Cardiac muscle cell (in vitro differentiated cells and primary cell): ENCODE results near the gene PRCD. TPM values are rescaled to one million over a fixed set of nuclear protein-coding genes. Genes with fewer than 3 reads are reported as not detected.

Source experiments
- DNase-seq, 2 donors: peaks; one replicate each; pipeline versions ENCODE4 v3.0.0 to v3.0.0-alpha.2; 2010 to 2017; ENCODE audit warnings: low read depth in 1 of 2, low spot score in 1 of 2
- H3K27ac ChIP-seq: fragments of 200-600 bp; sonication (generic); 2 replicates; pipeline ENCODE4 v1.5.1; 2016
- H3K27me3 ChIP-seq: fragments of 200-600 bp; sonication (generic); 2 replicates; pipeline ENCODE4 v1.6.0; 2016; ENCODE audit warnings: control low read depth
- H3K36me3 ChIP-seq: fragments of 200-600 bp; sonication (generic); 2 replicates; pipeline ENCODE4 v1.5.1; 2016; ENCODE audit warnings: control low read depth
- H3K4me1 ChIP-seq: fragments of 200-600 bp; sonication (generic); 2 replicates; pipeline ENCODE4 v1.8.1; 2017; ENCODE audit warnings: low read depth, mild to moderate bottlenecking, mixed run types
- H3K4me3 ChIP-seq: fragments of 200-600 bp; sonication (generic); 2 replicates; pipeline ENCODE4 v1.5.1; 2016; ENCODE audit warnings: mild to moderate bottlenecking
- H3K9me3 ChIP-seq: fragments of 200-600 bp; sonication (generic); 2 replicates; pipeline ENCODE4 v1.5.1; 2017; ENCODE audit warnings: low read depth, mild to moderate bottlenecking, control low read depth
- polyA plus RNA-seq: library from polyadenylated mRNA; unstranded; fragments of >200 nt; fragmentation: Nextera tagmentation; extraction: Ambion mirVana; gene quantifications from 2 replicates; pipeline ENCODE4 v1.2.1, GENCODE V29; 2016
- total RNA-seq: library from RNA; depleted of rRNA; stranded (reverse); fragments of >200 nt; gene quantifications from 2 replicates; pipeline ENCODE4 v1.2.3, GENCODE V29; 2016
- TF ChIP-seq, protein P1 (sequence below): IDR thresholded peaks from 2 replicates; pipeline ENCODE4 v1.5.1; 2012; ENCODE audit warnings: low read depth, mild to moderate bottlenecking, low read length

Gene PRCD
- total and polyA plus RNA-seq, 2 experiments from 2014 or later = 7.3 to 14.4 TPM

DNA sequence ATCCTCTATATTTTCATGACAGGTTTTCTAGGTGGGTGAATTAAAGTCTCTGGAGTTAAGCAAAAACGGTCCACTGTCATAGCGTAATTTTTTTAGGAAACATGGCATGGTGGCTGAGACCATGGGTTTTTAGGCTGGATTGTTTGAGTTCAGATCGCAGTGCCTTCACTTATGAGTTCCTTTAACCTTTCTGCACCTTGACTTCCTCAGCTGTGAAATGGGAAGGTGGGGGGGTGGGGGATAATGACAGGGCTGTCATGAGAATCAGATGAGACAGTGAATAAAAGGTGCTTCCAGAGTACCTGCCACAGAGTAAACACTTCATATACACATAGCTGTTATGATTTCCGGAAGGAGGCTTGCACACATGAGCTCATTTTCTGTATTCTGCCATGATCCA lies 11.8 kb downstream of the PRCD start:
- Histone ChIP-seq H3K36me3 (no peaks in the 10 kb centered on the region), H3K27ac (no peak overlapping the region)
- DNase-seq = no peak

DNA sequence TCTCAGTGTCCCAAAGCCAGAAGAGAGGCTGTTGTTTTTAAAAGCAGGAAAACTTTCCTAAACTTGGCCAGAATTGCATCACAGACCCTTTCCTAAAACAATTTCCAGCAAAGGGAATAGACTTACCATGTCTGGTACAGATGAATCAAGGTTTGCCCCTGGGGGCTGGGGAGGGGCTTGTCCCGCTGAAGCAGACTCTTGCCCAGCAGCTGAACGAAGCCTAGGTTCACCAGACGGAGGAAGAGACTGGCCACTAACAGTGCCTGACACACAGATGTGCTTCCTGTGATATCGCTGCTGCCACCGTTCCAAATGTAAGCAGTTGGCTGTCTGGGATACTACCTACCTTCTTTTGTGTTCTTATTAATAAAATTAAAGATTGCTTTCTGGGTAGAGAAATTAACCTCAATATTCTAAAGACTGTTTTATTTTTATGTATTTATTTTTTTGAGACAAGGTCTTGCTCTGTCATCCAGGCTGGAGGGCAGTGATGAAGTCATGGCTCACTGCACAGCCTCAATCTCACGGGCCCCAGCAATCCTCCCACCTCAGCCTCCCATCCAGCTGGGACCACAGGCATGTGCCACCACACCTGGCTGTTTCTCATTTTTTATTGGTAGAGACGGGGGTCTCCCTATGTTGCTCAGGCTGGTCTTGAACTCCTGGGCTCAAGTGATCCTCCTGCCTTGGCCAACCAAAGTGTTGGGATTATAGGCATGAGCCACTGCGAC lies 13.5 kb downstream of the PRCD start:
- no peak overlapping the region for H3K4me3 ChIP-seq
- TF ChIP-seq, protein P1, sequence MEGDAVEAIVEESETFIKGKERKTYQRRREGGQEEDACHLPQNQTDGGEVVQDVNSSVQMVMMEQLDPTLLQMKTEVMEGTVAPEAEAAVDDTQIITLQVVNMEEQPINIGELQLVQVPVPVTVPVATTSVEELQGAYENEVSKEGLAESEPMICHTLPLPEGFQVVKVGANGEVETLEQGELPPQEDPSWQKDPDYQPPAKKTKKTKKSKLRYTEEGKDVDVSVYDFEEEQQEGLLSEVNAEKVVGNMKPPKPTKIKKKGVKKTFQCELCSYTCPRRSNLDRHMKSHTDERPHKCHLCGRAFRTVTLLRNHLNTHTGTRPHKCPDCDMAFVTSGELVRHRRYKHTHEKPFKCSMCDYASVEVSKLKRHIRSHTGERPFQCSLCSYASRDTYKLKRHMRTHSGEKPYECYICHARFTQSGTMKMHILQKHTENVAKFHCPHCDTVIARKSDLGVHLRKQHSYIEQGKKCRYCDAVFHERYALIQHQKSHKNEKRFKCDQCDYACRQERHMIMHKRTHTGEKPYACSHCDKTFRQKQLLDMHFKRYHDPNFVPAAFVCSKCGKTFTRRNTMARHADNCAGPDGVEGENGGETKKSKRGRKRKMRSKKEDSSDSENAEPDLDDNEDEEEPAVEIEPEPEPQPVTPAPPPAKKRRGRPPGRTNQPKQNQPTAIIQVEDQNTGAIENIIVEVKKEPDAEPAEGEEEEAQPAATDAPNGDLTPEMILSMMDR = no peak
- peaks cover 7% of the 10 kb centered on the region for H3K4me1 ChIP-seq
- no peaks in the 10 kb centered on the region for H3K27me3 ChIP-seq
- DNase-seq = no peak
- H3K27ac ChIP-seq = no peak overlapping the region
- H3K9me3 ChIP-seq = no peaks in the 10 kb centered on the region
- no peaks in the 10 kb centered on the region for H3K36me3 ChIP-seq

More for the DNA sequence above, 11.8 kb downstream of the PRCD start:
- no peaks in the 10 kb centered on the region for H3K9me3 ChIP-seq
- H3K27me3 ChIP-seq = no peaks in the 10 kb centered on the region
- TF ChIP-seq, protein P1 = no peak
- H3K4me3 ChIP-seq = no peak overlapping the region
- H3K4me1 ChIP-seq = peaks cover 13% of the 10 kb centered on the region

DNA sequence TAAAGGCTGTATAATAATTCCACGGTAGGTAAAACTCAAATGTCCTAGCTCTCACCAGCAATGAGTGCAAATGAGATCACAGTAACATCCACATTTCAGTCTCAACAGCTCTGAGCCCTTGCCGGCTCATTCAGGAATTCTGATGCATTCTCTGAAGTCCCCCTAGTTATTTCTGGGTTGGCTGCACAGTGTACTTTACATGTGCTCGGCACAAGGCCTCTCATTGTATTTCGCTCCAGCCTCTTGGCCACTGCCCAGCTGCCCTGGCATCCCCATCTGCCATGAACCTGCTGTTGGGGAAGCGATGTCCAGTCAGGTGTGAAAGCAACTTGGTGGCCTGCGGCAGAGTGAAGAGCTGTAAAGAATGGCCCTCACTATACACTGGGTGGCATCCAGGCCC lies 14.3 kb downstream of the PRCD start:
- H3K36me3 ChIP-seq = no peaks in the 10 kb centered on the region
- peaks cover 7% of the 10 kb centered on the region for H3K4me1 ChIP-seq
- no peak overlapping the region for H3K4me3 ChIP-seq
- H3K27ac ChIP-seq = no peak overlapping the region
- DNase-seq = no peak
- TF ChIP-seq, protein P1 = no peak
- H3K9me3 ChIP-seq = no peaks in the 10 kb centered on the region
- H3K27me3 ChIP-seq = no peaks in the 10 kb centered on the region

DNA sequence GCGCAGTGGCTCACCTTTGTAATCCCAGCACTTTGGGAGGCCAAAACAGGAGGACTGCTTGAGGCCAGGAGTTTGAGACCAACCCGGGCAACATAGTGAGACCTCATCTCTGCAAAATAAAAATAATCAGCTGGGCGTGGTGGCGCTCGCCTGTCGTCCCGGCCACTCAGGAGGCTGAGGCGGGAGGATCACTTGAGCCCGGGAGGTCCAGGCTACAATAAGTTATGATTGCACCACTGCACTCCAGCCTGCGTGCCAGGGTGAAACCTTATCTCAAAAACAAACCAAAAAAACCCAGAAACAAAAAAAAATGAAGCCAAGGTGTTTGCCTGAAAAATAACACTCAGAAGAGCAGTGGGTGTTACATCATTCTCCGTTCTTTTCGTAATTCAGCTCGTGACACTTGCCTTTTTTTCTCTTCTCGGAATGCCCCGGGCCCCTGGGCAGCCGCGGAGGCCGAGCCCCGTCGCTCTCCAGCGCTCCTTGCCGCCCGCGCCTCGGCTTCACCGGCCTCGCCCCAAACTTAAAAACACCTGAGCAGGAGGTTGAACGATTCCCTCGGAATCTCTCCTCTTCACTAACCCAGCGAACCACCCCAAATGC lies 17.0 kb downstream of the PRCD start:
- Histone ChIP-seq H3K27ac (no peak overlapping the region), H3K4me3 (peak overlapping the region; percentile 47), H3K9me3 (no peaks in the 10 kb centered on the region), H3K36me3 (peaks cover 10% of the 10 kb centered on the region), H3K4me1 (peaks cover 5% of the 10 kb centered on the region), H3K27me3 (no peaks in the 10 kb centered on the region)
- TF ChIP-seq, protein P1 = no peak
- DNase-seq = peak in 1 of 2 donors; percentile 83

DNA sequence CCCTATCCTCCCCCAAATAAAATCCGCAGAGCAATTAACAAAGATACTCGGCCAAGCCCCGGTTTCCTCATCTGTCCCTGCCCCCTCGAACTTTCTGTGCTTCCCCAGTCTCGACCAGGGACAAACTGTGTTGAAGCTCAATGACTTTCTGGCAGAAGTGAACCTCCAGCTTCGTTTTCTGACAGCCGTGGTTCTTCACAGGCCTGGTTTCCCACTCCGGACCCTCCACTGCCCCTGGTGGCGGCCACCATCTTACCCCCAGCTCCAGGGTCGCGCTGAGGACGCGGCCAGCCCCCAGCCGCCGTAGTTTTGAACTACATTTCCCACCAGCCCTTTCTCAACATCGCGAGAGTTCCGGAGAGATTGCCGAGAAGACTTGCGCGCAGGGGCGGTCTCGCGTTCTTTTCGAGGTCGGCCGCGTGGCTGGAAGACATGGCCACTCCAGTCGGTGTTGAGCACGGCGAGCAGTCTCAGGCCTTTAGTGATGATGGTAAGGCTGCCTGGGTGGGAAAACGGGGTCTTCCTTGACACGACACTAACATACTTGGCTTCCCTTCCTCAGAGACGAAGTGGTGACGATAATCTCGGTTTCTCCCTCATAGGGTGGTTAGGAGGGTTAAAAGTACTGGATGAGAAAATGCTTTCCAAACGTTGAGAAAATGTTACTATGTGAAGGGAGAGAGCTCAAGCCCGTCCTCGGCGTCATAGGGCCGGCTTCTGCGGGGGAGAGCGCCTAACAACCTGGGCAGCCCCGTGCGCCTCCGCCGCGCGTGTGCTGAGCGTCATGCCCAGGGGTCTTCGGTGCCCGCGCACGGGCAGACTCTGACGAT lies 17.7 kb downstream of the PRCD start:
- no peaks in the 10 kb centered on the region for H3K9me3 ChIP-seq
- peaks cover 5% of the 10 kb centered on the region for H3K4me1 ChIP-seq
- DNase-seq = peak; percentile 97 to 98
- peaks cover 12% of the 10 kb centered on the region for H3K36me3 ChIP-seq
- peak overlapping the region; percentile 47 for H3K4me3 ChIP-seq
- peak overlapping the region; percentile 74 for H3K27ac ChIP-seq
- TF ChIP-seq, protein P1 = peak; percentile 58
- H3K27me3 ChIP-seq = no peaks in the 10 kb centered on the region
